Chondrocyte (in vitro differentiated cells): ENCODE measurements around the gene HBZ. TPM values are rescaled to one million over a fixed set of nuclear protein-coding genes. Genes with fewer than 3 reads are reported as not detected.
"Not testable (repeated sequence)": the region's sequence is repeated elsewhere in the genome, so short reads cannot be mapped to it uniquely, and the experiment has no call there.

ENCODE experiments used
- DNase-seq: peaks from one replicate; pipeline ENCODE4 v3.0.0; 2021; ENCODE audit warnings: mixed read lengths, low spot score
- H3K27ac Mint-ChIP-seq: one replicate; pipeline ENCODE4 v1.8.0; 2021; ENCODE audit warnings: mild to moderate bottlenecking, moderate library complexity, mixed read lengths; ENCODE audit not compliant: unreplicated experiment
- H3K27me3 Mint-ChIP-seq: 2 replicates; pipeline ENCODE4 v1.8.0; 2021; ENCODE audit warnings: low read depth, mixed read lengths
- H3K36me3 Mint-ChIP-seq: 2 replicates; pipeline ENCODE4 v1.8.0; 2021; ENCODE audit warnings: low read depth, mixed read lengths
- H3K4me1 Mint-ChIP-seq: 2 replicates; pipeline ENCODE4 v1.8.0; 2021; ENCODE audit warnings: low read depth, mild to moderate bottlenecking, mixed read lengths
- H3K4me3 Mint-ChIP-seq: one replicate; pipeline ENCODE4 v1.8.0; 2021; ENCODE audit warnings: mild to moderate bottlenecking, moderate library complexity, mixed read lengths; ENCODE audit not compliant: unreplicated experiment
- H3K9me3 Mint-ChIP-seq: 2 replicates; pipeline ENCODE4 v1.8.0; 2021; ENCODE audit warnings: low read depth, mixed read lengths
- total RNA-seq: library from RNA; stranded (reverse); gene quantifications from 3 replicates; pipeline ENCODE4 v1.2.1, GENCODE V29; 2021
- TF ChIP-seq, protein P1 (sequence below): fragments of 200-600 bp; sonication (generic); IDR thresholded peaks from 2 replicates; pipeline ENCODE4 v1.5.0; 2021; ENCODE audit warnings: antibody characterized with exemption, mild to moderate bottlenecking, moderate library complexity

Gene HBZ
- total RNA-seq, 1 donor from 2014 or later: not detected

DNA sequence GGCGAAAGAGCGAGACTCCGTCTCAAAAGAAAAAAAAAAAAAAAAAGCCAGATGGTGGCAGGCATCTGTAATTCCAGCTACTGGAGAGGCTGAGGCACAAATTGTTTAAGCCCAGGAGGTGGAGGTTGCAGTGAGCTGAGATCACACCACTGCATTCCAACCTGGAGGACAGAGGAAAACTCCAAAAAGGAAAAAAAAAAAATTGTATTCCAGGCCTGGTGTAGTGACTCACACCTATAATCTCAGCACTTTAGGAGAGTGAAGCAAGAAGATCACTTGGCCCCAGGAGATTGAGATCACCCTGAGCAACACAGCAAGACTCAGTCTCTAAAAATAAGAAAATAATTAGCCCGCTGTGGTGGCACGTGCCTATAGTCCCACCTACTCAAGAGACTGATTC, 47.9 kb downstream of the HBZ start:
- Mint-ChIP-seq H3K27me3 (no peaks in the 10 kb centered on the region), H3K27ac (no peak overlapping the region), H3K9me3 (no peaks in the 10 kb centered on the region), H3K36me3 (peaks cover 29% of the 10 kb centered on the region), H3K4me3 (no peak overlapping the region), H3K4me1 (no peaks in the 10 kb centered on the region)
- TF ChIP-seq, protein P1, sequence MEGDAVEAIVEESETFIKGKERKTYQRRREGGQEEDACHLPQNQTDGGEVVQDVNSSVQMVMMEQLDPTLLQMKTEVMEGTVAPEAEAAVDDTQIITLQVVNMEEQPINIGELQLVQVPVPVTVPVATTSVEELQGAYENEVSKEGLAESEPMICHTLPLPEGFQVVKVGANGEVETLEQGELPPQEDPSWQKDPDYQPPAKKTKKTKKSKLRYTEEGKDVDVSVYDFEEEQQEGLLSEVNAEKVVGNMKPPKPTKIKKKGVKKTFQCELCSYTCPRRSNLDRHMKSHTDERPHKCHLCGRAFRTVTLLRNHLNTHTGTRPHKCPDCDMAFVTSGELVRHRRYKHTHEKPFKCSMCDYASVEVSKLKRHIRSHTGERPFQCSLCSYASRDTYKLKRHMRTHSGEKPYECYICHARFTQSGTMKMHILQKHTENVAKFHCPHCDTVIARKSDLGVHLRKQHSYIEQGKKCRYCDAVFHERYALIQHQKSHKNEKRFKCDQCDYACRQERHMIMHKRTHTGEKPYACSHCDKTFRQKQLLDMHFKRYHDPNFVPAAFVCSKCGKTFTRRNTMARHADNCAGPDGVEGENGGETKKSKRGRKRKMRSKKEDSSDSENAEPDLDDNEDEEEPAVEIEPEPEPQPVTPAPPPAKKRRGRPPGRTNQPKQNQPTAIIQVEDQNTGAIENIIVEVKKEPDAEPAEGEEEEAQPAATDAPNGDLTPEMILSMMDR: no peak
- DNase-seq: no peak

DNA sequence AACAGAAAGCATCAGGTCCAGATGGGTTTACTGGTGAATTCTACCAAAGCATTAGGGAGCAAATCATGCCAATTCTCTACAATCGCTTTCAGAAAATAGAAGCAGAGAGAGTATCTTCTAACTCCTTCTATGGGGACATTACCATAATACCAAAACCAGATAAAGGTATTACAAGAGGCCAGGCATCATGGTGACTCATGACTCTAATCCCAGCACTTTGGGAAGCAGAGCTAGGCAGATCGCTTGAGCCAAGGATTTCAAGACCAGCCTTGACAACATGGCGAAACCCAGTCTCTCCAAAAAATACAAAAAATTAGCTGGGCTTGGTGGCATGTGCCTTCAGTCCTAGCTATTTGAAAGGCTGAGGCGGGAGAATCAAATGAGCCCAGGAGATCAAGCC, 50.8 kb downstream of the HBZ start:
- no peak overlapping the region for H3K27ac Mint-ChIP-seq
- TF ChIP-seq, protein P1: no peak
- no peaks in the 10 kb centered on the region for H3K27me3 Mint-ChIP-seq
- no peak overlapping the region for H3K4me3 Mint-ChIP-seq
- H3K4me1 Mint-ChIP-seq: no peaks in the 10 kb centered on the region
- H3K36me3 Mint-ChIP-seq: peaks cover 34% of the 10 kb centered on the region
- DNase-seq: no peak
- H3K9me3 Mint-ChIP-seq: no peaks in the 10 kb centered on the region

DNA sequence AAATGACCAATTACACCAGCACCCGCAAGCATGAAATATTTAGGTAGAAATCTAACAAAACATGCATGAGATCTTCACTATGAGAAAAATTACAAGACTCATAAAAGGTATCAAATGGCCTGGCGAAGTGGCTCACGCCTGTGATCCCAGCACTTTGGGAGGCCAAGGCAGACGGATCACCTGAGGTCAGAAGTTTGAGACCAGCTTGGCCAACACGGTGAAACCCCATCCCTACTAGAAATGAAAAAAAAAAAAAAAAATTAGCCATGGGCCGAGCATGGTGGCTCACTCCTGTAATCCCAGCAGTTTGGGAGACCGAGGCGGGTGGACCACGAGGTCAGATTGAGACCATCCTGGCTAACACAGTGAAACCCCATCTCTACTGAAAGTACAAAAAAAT, 51.6 kb downstream of the HBZ start:
- not testable (repeated sequence) for H3K4me3 Mint-ChIP-seq, H3K4me1 Mint-ChIP-seq, H3K9me3 Mint-ChIP-seq, H3K27me3 Mint-ChIP-seq, DNase-seq, H3K27ac Mint-ChIP-seq
- H3K36me3 Mint-ChIP-seq: peaks cover 35% of the 10 kb centered on the region

Other genes starting within 250 kb of the HBZ start
- gene POLR3K, start 99.0 kb upstream of the HBZ start, total RNA-seq: 7.3 to 11.3 TPM (median 7.5 TPM) in 3 replicates
- gene SNRNP25, start 98.8 kb upstream of the HBZ start, total RNA-seq: 27.7 to 40.5 TPM (median 28.0 TPM) in 3 replicates
- gene RHBDF1, start 80.0 kb upstream of the HBZ start, total RNA-seq: 52.4 to 55.5 TPM (median 52.7 TPM) in 3 replicates
- 52.6 to 65.4 TPM (median 61.1 TPM) in 3 replicates for gene MPG, start 74.4 kb upstream of the HBZ start, total RNA-seq
- gene NPRL3, start 14.0 kb upstream of the HBZ start, total RNA-seq: 32.0 to 39.6 TPM (median 35.4 TPM) in 3 replicates
- not detected in 3 replicates for gene HBM, start 13.3 kb downstream of the HBZ start, total RNA-seq
- not detected in 3 replicates for gene HBA2, start 20.2 kb downstream of the HBZ start, total RNA-seq
- gene HBA1, start 24.0 kb downstream of the HBZ start, total RNA-seq: not detected in 3 replicates
- 0.74 TPM in 1 of 3 replicates, not detected in the others for gene HBQ1, start 27.8 kb downstream of the HBZ start, total RNA-seq
- gene LUC7L, start 76.8 kb downstream of the HBZ start, total RNA-seq: 64.6 to 79.4 TPM (median 64.9 TPM) in 3 replicates
- 122 to 146 TPM (median 125 TPM) in 3 replicates for gene FAM234A, start 82.2 kb downstream of the HBZ start, total RNA-seq
- 20.3 to 23.2 TPM (median 21.0 TPM) in 3 replicates for gene RGS11, start 123.3 kb downstream of the HBZ start, total RNA-seq
- gene ARHGDIG, start 127.9 kb downstream of the HBZ start, total RNA-seq: 0.82 to 4.0 TPM (median 3.7 TPM) in 3 replicates
- 0.89 to 1.6 TPM (median 1.5 TPM) in 3 replicates for gene PDIA2, start 130.5 kb downstream of the HBZ start, total RNA-seq
- 19.8 to 27.2 TPM (median 26.9 TPM) in 3 replicates for gene AXIN1, start 200.1 kb downstream of the HBZ start, total RNA-seq
- gene MRPL28, start 217.9 kb downstream of the HBZ start, total RNA-seq: 53.4 to 57.7 TPM (median 54.7 TPM) in 3 replicates
- 49.5 to 61.2 TPM (median 59.7 TPM) in 3 replicates for gene PGAP6, start 229.3 kb downstream of the HBZ start, total RNA-seq
- gene NME4, start 244.6 kb downstream of the HBZ start, total RNA-seq: 176 to 246 TPM (median 231 TPM) in 3 replicates
- gene DECR2, start 249.2 kb downstream of the HBZ start, total RNA-seq: 21.8 to 25.1 TPM (median 22.2 TPM) in 3 replicates